ENCODE results near the gene ADGB. TPM values are rescaled to one million over a fixed set of nuclear protein-coding genes. Genes with fewer than 3 reads are reported as not detected.
"Not testable (repeated sequence)": the region's sequence is repeated elsewhere in the genome, so short reads cannot be mapped to it uniquely, and the experiment has no call there.

The ADGB gene
- total RNA-seq, 2 donors from 2014 or later: 1.5 to 1.6 TPM

- intact Hi-C loops (cut with DNase I, micrococcal nuclease); DNase-seq; ATAC-seq: not testable (repeated sequence)
These were observed 204.4 kb downstream of the ADGB start for GRCh38 chr6:146803167-146803566.

DNA sequence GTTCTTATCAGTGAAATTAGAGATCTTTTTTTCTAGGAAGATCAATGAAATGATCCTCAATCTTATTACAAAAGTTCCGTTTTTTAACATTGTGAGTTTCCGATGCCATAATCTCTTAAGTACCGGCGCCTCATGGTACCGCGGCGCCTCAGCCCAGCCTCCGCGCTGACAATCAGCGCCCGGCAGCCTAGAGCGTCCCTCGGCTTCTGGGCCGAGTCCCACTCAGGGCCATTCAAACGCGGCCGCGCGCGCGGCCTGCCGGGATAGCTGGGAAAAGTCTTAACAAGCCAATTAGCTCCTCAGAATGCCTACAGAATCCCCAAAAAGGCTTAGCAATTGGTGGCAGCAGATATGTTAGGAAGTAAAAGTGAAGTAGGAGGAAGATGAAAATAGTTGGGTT, 204.8 kb downstream of the ADGB start:
- DNase-seq (peak in 1 of 2 donors; percentile 6), ATAC-seq (peak; percentile 56)
- intact Hi-C loops (cut with DNase I, micrococcal nuclease): no loop called here

DNA sequence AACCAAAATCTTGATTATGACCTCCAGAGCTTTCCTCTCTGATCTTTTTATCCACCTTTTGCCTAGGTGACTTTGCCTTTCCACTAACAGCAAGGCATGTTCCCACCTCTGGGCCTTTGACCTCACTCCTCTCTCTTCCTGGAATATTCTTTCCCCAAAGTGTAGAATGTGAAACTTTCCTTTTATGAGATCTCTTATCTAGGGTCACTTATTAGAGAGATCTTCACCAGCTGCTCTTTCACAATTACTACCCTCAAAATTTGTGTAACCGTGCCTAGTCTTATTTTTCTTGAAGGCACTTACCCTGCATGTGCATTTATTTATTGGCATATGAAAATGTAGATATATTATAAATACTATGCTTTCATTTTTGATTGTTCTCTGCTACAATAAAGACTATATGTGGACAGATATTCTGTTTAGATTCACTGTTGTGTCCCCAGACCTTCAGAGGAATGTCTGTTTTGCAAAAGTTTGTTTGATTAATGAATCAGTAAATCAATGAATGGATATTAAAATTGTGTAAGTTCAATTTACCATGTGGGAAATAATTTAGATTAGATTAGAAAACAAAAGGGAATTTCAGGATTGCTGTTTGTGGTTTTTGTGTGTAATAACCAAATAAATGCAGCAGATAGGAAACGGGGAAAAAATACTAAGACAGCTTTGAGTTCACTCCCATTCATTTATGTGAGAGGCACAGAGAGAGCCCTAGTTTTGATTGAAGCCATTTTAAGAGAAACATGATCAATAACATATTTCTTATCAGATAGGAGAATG, 207.0 kb downstream of the ADGB start:
- no peak for ATAC-seq
- intact Hi-C loops (cut with DNase I, micrococcal nuclease): no loop called here

GRCh38 chr6:146809014-146809413, 210.2 kb downstream of the ADGB start:
- intact Hi-C loops (cut with DNase I, micrococcal nuclease); ATAC-seq; DNase-seq: not testable (repeated sequence)

More for the DNA sequence above, 207.0 kb downstream of the ADGB start:
- no peak for DNase-seq

GRCh38 chr6:146812811-146813321, 214.1 kb downstream of the ADGB start:
- ATAC-seq; intact Hi-C loops (cut with DNase I, micrococcal nuclease); DNase-seq: not testable (repeated sequence)

DNA sequence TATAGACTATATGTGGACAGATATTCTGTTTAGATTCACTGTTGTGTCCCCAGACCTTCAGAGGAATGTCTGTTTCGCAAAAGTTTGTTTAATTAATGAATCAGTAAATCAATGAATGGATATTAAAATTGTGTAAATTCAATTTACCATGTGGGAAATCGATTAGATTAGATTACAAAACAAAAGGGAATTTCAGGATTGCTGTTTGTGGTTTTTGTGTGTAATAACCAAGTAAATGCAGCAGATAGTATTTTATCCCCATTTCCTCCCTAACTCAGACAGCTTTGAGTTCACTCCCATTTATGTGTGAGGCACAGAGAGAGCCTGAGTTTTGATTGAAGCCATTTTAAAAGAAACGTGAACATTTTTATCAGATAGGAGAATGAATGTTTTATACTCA, 214.8 kb downstream of the ADGB start:
- DNase-seq (no peak), ATAC-seq (no peak)
- intact Hi-C loops (cut with DNase I, micrococcal nuclease): no loop called here

DNA sequence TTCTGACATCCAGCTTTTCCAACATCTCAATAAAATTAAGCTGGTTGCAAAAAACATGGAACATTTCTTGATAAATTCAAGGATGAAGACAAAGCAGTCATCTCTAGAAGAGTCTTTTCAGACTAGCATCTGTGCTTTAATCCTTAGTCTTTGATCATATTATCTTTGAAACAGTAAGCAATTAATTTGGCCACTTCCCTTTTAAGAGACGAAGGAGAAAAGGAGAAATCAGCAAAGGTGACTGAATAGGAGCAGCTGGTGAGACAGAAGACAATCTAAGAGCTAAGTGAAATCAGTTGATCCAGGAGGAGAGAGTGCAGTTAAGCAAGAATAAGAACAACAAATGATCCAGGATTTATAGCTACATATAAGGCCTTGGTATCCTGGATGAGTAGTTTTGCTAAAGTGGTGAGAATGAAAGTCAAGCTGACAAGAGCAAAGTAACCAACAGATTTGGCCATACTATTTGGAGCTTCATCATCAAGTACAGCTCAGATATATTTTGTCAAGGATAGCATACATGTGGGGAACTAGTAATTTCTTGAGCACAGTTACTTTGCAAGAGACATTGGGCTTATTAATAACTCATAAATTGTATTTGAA, 215.5 kb downstream of the ADGB start:
- ATAC-seq (no peak), DNase-seq (no peak)
- intact Hi-C loops (cut with DNase I, micrococcal nuclease): no loop called here

GRCh38 chr6:146815511-146816462, 217.0 kb downstream of the ADGB start:
- DNase-seq; intact Hi-C loops (cut with DNase I, micrococcal nuclease); ATAC-seq: not testable (repeated sequence)

DNA sequence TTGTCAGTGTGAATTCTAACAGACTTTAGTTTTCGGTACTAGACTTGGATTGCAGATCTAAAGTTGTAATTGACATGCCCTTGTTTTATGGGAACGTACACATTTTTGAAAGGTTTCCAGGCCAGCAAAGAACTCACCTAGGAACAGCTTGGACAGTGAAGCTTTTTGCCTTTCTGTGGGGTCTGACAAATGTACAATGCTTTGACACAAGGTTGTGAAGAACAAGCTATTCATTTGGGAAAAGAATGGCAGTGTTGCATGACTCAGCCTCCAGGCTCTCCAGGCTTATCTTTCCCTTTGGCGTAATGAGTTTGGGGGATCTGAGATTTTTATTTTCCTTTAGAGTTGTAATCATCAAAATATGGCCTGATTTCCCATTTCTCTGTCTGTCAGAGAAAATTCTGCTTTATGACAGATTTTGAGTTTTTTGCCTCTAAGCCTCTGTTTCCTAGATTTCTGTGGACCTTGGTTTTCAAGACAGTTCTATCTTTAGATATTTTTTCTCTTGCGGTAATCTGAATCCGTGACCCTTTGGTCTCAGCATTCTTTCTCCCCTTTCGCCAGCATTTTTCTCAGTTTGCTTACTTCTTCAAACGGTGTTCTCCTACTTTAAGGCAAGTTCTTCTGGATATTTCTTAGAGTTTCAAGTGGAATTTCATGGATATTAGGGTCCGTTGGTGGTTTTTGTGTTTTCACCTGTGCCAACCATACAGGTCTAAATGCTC, 221.0 kb downstream of the ADGB start:
- ATAC-seq: no peak
- intact Hi-C loops (cut with DNase I, micrococcal nuclease): no loop called here
- DNase-seq: no peak

DNA sequence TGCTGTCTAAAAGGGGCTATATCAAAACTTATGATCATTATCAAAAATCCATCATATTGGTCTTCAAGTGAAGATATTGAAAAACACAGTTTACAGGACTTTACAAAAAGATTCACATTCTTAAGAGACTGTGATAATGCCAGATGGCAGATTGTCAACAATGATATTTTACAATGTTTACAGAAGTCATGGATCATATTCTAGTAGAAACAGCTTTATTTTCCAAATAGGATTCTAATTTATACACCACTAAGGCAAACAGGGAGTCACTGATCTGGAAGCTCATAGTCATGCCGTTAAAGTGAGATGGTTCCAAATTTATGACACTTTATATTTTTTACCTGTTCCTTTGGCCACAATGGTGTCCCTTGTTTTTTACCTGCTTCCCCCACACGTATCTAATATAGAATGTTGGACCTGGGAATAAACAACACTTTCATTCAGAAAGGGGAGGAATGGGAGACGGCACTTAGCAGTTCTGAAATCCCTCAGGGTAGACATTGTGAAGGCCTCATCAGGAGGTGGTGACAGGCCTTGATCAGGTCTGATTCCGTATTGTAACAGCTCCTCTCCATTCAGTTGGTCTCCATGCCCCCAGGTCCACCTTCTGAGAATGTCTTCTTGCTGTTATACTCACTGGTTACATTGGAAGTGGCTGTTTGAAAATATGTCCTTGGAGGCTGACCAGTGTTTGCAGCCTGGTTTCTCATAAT, 228.6 kb downstream of the ADGB start:
- no peak for DNase-seq
- intact Hi-C loops (cut with DNase I, micrococcal nuclease): no loop called here
- no peak for ATAC-seq

DNA sequence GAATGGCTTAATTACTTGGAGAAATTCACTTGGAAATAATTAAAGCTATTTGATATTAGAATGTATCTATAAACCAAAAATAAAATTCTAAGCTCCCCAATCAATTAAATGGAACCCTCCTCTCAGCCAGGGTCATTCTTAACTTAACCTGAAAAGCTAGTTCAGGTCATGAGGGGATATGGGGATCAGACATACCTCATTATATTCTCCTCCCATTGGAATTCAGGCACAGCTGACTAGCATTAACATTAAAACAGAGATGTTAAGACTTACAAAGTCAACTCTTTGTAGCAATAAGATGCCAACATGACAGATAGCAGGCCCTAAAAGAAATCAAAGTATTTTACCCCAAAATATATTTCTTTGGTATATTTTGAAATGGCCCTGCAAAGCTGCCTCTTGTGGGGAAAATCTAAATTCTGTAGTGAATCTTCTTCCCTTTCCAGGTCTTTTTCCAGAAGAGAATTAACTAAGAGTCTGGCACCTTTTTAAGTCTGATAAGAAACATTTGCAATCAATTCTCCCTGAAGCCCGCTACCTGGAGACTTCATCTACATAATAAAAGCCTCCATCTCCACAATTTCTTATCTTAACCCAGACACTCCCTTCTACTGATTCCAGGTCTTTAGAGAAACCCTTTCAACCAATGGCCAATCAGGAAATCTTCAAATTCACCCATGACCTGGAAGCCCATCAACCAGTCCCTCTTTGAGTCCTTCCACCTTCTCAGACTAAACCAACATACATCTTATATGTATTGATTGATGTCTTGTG, 231.2 kb downstream of the ADGB start:
- DNase-seq (no peak), ATAC-seq (no peak)
- intact Hi-C loops (cut with DNase I, micrococcal nuclease): no loop called here

GRCh38 chr6:146833157-146833556, 234.4 kb downstream of the ADGB start:
- intact Hi-C loops (cut with DNase I, micrococcal nuclease): no loop called here
- no peak for DNase-seq
- ATAC-seq: no peak

DNA sequence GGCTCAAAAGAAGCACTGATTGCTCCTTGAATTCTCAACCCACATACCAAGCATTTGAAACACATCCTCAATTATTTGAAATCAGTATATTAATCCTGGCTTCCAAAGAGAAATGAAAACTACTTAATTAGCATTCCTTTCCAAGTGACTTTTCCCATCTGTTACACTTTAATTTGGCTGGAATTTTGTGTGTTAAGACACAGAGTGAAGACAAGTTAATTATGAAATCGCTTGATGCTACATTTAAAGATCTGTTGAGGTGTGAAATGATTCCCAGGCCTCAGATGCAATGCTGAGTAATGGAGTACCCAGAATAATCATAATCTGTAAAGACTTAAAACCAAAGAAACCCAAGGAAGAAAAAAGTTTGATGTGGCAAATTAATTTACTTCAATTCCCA, 241.4 kb downstream of the ADGB start:
- intact Hi-C loops (cut with DNase I, micrococcal nuclease): no loop called here
- ATAC-seq (no peak), DNase-seq (no peak)

- intact Hi-C loops (cut with DNase I, micrococcal nuclease): no loop called here
- DNase-seq: no peak
- no peak for ATAC-seq
These were observed 241.9 kb downstream of the ADGB start for GRCh38 chr6:146840641-146841040.

DNA sequence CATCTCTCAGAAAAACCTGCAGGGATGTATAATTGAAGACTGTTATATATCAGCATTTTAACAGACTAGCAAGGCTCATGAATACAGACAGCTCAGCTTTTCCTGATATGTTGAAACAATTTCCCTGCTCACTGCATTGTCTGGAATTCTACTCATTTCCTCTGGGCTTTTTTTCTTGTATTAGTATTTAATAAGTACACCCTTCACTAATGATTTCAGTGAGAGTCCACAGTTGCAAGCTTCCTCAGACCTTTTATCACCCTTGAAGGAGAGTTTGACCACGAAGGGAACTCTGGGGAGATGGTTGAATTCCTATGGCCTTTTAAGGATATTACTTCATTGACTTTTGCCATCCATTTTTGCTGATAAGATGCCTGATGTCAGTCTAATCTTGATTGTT, 248.7 kb downstream of the ADGB start:
- no peak for ATAC-seq
- intact Hi-C loops (cut with DNase I, micrococcal nuclease): no loop called here
- no peak for DNase-seq

GRCh38 chr6:146850238-146850896, 251.6 kb downstream of the ADGB start:
- ATAC-seq: no peak
- DNase-seq: no peak
- intact Hi-C loops (cut with DNase I, micrococcal nuclease): loop anchor here in 1 of 2 donors (10.0 kb wide), 1 partner anchor 434 kb away; no protein-coding TSS in a partner anchor

- no peak for DNase-seq
- intact Hi-C loops (cut with DNase I, micrococcal nuclease): loop anchor here in 1 of 2 donors (10.0 kb wide), 1 partner anchor 434 kb away; no protein-coding TSS in a partner anchor
- no peak for ATAC-seq
These were observed 252.2 kb downstream of the ADGB start for GRCh38 chr6:146850981-146851380.
